Tibial nerve (tissue), 4 donors: ENCODE data around the gene CTTNBP2. TPM values are rescaled to one million over a fixed set of nuclear protein-coding genes. Genes with fewer than 3 reads are reported as not detected.

Experiments
- DNase-seq, 2 donors: peaks; one replicate each; pipeline ENCODE4 v3.0.0-alpha.2; 2019; ENCODE audit warnings: low spot score in 2 of 2
- H3K27ac ChIP-seq, 4 donors: fragments of 200-600 bp; sonication (generic) in 3 of 4; one replicate each; pipeline ENCODE4 v1.5.1; 2017 to 2019; ENCODE audit warnings: mild to moderate bottlenecking in 1 of 4
- H3K27me3 ChIP-seq, 2 donors: fragments of 200-600 bp; sonication (generic) in 1 of 2; one replicate each; pipeline versions ENCODE4 v1.5.1 to v1.6.0; 2017 to 2019
- H3K36me3 ChIP-seq, 3 donors: fragments of 200-600 bp; sonication (generic); one replicate each; pipeline ENCODE4 v1.5.1; 2018 to 2019
- H3K4me1 ChIP-seq, 4 donors: fragments of 200-600 bp; sonication (generic) in 3 of 4; one replicate each; pipeline ENCODE4 v1.5.1; 2017 to 2019
- H3K4me3 ChIP-seq, 4 donors: fragments of 200-600 bp; sonication (generic) in 3 of 4; one replicate each; pipeline ENCODE4 v1.5.1; 2017 to 2019; ENCODE audit warnings: mild to moderate bottlenecking in 1 of 4, moderate library complexity in 1 of 4
- H3K9me3 ChIP-seq, 4 donors: fragments of 200-600 bp; sonication (generic) in 3 of 4; one replicate each; pipeline ENCODE4 v1.5.1; 2017 to 2019
- EP300 ChIP-seq, 2 donors: sonication (generic); formaldehyde crosslinking; IDR thresholded peaks; one replicate each; pipeline ENCODE4 v1.6.1; 2017; ENCODE audit warnings: antibody characterized with exemption in 2 of 2, mild to moderate bottlenecking in 1 of 2
- POLR2A ChIP-seq, 2 donors: fragments of 450-650 bp; IDR thresholded peaks; one replicate each; pipeline ENCODE4 v1.6.1; 2017; ENCODE audit warnings: antibody characterized with exemption in 2 of 2, mild to moderate bottlenecking in 2 of 2, moderate library complexity in 2 of 2
- whole genome bisulfite sequencing, 2 donors: methylation state at CpG; one replicate each; pipeline ENCODE4 v1.1.5; 2018; 5-methylcytosine and 5-hydroxymethylcytosine counted together
- total RNA-seq, 4 donors: library from RNA; depleted of rRNA; stranded (reverse); fragments of >200 nt; gene quantifications; one replicate each; pipeline ENCODE4 v1.1.0, GENCODE V29; 2016
- TF ChIP-seq, protein P1 (sequence below), 5 experiments: fragments of 200-600 bp in 3 of 5; fragments of 450-650 bp in 2 of 5; sonication (generic) in 3 of 5; IDR thresholded peaks; one replicate each; pipeline ENCODE4 v1.5.1; 2016 to 2019; ENCODE audit warnings: antibody characterized with exemption in 5 of 5, mild to moderate bottlenecking in 3 of 5, moderate library complexity in 2 of 5

Gene CTTNBP2
- total RNA-seq, 4 donors from 2014 or later: 12.9 to 19.3 (median 17.1) TPM

DNA sequence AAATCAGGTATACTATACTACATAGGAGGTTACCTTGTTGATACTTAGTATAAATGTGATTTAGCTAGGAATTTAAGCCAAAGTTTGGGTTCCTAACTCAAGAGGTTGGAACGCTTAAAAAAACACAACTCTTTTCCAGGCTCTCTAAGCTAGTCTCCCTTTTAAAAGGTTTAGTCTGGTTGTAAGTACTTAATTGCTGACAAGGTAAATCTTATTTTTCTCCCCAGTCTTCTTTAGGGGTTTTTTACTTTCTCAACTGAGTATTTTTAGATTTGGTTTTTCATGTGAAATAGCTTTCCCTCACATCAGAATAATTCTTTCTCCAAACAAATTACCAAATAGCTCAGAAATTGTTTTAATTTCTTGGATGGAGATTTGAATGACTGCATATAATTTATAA lies 20.8 kb upstream of the CTTNBP2 start:
- Histone ChIP-seq H3K4me1 (no peaks in the 10 kb centered on the region), H3K27ac (no peak overlapping the region), H3K4me3 (no peak overlapping the region), H3K27me3 (no peaks in the 10 kb centered on the region), H3K9me3 (no peaks in the 10 kb centered on the region), H3K36me3 (no peaks in the 10 kb centered on the region)
- TF ChIP-seq EP300 (IDR thresholded peaks at IDR 0.05): no peak
- TF ChIP-seq POLR2A (IDR thresholded peaks at IDR 0.05): no peak
- TF ChIP-seq, protein P1, sequence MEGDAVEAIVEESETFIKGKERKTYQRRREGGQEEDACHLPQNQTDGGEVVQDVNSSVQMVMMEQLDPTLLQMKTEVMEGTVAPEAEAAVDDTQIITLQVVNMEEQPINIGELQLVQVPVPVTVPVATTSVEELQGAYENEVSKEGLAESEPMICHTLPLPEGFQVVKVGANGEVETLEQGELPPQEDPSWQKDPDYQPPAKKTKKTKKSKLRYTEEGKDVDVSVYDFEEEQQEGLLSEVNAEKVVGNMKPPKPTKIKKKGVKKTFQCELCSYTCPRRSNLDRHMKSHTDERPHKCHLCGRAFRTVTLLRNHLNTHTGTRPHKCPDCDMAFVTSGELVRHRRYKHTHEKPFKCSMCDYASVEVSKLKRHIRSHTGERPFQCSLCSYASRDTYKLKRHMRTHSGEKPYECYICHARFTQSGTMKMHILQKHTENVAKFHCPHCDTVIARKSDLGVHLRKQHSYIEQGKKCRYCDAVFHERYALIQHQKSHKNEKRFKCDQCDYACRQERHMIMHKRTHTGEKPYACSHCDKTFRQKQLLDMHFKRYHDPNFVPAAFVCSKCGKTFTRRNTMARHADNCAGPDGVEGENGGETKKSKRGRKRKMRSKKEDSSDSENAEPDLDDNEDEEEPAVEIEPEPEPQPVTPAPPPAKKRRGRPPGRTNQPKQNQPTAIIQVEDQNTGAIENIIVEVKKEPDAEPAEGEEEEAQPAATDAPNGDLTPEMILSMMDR (IDR thresholded peaks at IDR 0.05): no peak
- WGBS, 2 donors: 97 to 100% methylated on average over 1 of the region's 1 CpG
- DNase-seq: no peak

DNA sequence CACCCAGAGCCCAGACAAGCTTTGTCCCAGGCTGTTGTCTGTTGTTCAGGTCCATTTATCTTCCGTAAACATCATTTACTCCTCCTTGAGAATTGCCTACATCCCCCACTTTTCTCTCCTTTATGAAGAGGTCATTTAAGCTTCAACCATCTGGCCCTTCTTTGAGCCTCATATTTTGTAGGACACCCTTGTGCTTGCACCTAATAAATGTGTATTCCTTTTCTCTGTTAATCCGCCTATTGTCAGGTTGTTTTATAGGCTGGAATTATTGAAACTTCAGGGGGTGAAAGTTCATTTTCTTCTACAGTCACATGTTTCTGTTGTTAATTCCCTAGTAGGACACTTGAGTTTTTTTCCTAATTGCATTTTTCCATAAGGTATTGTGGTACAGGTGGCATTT lies 19.6 kb upstream of the CTTNBP2 start:
- no peak for TF ChIP-seq EP300 (IDR thresholded peaks at IDR 0.05)
- TF ChIP-seq, protein P1 (IDR thresholded peaks at IDR 0.05): no peak
- TF ChIP-seq POLR2A (IDR thresholded peaks at IDR 0.05): no peak
- WGBS, 2 donors: 85 to 93% methylated on average over 2 of the region's 2 CpGs
- H3K27ac ChIP-seq: no peak overlapping the region
- H3K27me3 ChIP-seq: no peaks in the 10 kb centered on the region
- H3K4me1 ChIP-seq: no peaks in the 10 kb centered on the region
- H3K9me3 ChIP-seq: no peaks in the 10 kb centered on the region
- no peak overlapping the region for H3K4me3 ChIP-seq
- DNase-seq: no peak
- no peaks in the 10 kb centered on the region for H3K36me3 ChIP-seq

DNA sequence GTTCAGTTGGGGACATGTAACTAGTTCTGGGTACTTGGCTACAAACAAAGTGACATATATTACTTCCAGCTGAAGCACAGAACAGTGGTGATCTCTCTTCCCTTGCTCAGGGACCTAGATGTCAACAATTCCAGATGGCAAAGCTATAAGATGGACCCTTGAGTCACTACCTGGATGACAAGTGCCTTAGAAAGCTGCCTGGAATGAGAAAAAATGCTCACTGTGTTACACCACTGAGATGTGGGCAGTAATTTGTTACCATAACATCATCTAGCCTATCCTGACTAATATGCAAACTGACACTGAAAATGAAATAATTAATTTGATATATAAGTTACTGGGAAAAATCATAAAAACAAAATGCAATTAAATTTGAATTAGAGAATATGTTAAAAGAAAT lies 16.4 kb upstream of the CTTNBP2 start:
- Histone ChIP-seq H3K36me3 (no peaks in the 10 kb centered on the region), H3K27me3 (no peaks in the 10 kb centered on the region), H3K4me1 (no peaks in the 10 kb centered on the region), H3K9me3 (no peaks in the 10 kb centered on the region), H3K27ac (no peak overlapping the region), H3K4me3 (no peak overlapping the region)
- TF ChIP-seq, protein P1 (IDR thresholded peaks at IDR 0.05): no peak
- TF ChIP-seq EP300 (IDR thresholded peaks at IDR 0.05) (no peak), POLR2A (IDR thresholded peaks at IDR 0.05) (no peak)
- no peak for DNase-seq

DNA sequence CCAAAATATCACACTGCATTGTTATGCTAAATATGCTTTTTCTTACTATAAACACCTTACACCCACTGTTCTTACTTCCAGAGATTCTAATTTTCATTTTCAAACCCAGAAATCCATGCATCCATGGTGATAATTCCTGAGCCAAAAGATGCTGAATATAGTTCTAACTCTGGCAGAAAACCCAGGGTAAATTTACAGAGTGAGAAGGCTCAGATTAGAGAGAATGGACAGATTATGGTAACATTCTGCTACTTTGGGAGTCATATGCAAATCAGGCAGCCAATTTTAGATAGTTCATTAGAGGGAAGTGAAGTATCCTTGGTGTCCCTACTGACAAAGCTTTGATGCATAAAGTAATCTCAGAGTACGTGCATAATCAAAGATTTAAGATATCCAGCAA lies 15.4 kb upstream of the CTTNBP2 start:
- no peak for DNase-seq
- H3K4me3 ChIP-seq: no peak overlapping the region
- H3K36me3 ChIP-seq: no peaks in the 10 kb centered on the region
- no peak for TF ChIP-seq POLR2A (IDR thresholded peaks at IDR 0.05)
- TF ChIP-seq, protein P1 (IDR thresholded peaks at IDR 0.05): no peak
- no peak for TF ChIP-seq EP300 (IDR thresholded peaks at IDR 0.05)
- no peaks in the 10 kb centered on the region for H3K9me3 ChIP-seq
- H3K27me3 ChIP-seq: no peaks in the 10 kb centered on the region
- no peaks in the 10 kb centered on the region for H3K4me1 ChIP-seq
- WGBS, 2 donors: 83 to 84% methylated on average over 1 of the region's 1 CpG
- no peak overlapping the region for H3K27ac ChIP-seq

DNA sequence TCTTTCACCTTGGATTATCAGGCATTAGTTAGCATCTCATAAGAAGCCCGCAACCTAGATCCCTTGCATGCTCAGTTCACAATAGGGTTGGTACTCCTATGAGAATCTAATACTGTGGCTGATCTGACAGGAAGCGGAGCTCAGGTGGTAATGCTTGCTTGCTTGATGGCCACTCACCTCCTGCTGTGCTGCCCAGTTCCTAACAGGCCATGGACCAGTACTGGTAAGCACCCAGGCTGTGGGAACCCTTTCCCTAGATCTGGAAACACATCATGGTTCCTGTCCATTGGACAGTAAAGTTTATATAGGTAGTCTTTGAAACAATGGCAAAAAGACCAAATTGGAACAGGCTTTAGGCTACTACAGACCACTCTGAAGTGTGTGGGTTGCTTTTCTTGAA lies 9.4 kb upstream of the CTTNBP2 start:
- no peak overlapping the region for H3K27ac ChIP-seq
- WGBS, 2 donors: 95 to 100% methylated on average over 2 of the region's 2 CpGs
- no peaks in the 10 kb centered on the region for H3K9me3 ChIP-seq
- H3K36me3 ChIP-seq: no peaks in the 10 kb centered on the region
- H3K27me3 ChIP-seq: no peaks in the 10 kb centered on the region
- TF ChIP-seq EP300 (IDR thresholded peaks at IDR 0.05) (no peak), POLR2A (IDR thresholded peaks at IDR 0.05) (no peak)
- TF ChIP-seq, protein P1 (IDR thresholded peaks at IDR 0.05): no peak
- no peak for DNase-seq
- no peak overlapping the region for H3K4me3 ChIP-seq
- H3K4me1 ChIP-seq: no peaks in the 10 kb centered on the region
